Lower leg skin (tissue), 4 donors: ENCODE data around the gene LDB1. TPM values are rescaled to one million over a fixed set of nuclear protein-coding genes. Genes with fewer than 3 reads are reported as not detected.

Experiments
- DNase-seq, 2 donors: peaks; one replicate each; pipeline ENCODE4 v3.0.0-alpha.2; 2019; ENCODE audit warnings: low spot score in 2 of 2
- H3K4me3 ChIP-seq: fragments of 200-600 bp; sonication (generic); 2 replicates; pipeline ENCODE4 v1.5.1; 2017; ENCODE audit warnings: mild to moderate bottlenecking, low read depth; ENCODE audit not compliant: poor library complexity, severe bottlenecking
- POLR2A ChIP-seq, 2 donors: fragments of 450-650 bp; IDR thresholded peaks; one replicate each; pipeline ENCODE4 v1.6.1; 2016 to 2017; ENCODE audit warnings: antibody characterized with exemption in 2 of 2, mild to moderate bottlenecking in 1 of 2, moderate library complexity in 1 of 2
- WGBS, 2 donors: methylation state at CpG; one replicate each; pipeline ENCODE4 v1.1.5; 2018; 5-methylcytosine and 5-hydroxymethylcytosine counted together
- intact Hi-C: fragments of 100-400 bp; cut with DNase I; formaldehyde crosslinking; loops from one replicate; pipeline ENCODE4 v1.15.0; 2023; ENCODE audit warnings: low total_unique reads
- total RNA-seq, 4 donors: library from RNA; depleted of rRNA; stranded (reverse); fragments of >200 nt; gene quantifications; one replicate each; pipeline ENCODE4 v1.1.0, GENCODE V29; 2016
- TF ChIP-seq, protein P1 (sequence below), 3 donors: fragments of 450-650 bp; IDR thresholded peaks; one replicate each; pipeline ENCODE4 v1.5.1; 2016; ENCODE audit warnings: antibody characterized with exemption in 3 of 3, mild to moderate bottlenecking in 3 of 3, moderate library complexity in 2 of 3

The LDB1 gene
- total RNA-seq, 4 donors from 2014 or later: 80.3 to 109 (median 102) TPM

DNA sequence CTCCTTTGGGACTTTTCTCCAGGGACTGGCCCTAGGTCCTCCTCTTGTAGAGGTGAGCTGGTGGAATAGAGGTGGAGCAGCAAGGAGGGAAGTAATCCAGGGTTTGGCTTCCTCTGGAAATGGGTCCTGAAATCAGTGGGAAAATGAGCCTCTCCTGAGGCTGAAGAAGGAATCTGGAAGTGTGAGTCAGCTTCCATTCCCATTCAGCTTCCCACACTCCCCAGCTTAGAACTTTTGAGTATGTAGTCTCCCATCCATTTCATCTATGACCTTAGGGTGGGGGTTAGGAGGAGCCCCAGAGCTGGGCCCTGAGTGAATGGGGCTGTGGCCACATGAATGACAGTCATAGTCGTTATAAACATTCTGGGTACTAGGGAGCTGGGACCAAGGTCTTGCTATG lies 17.7 kb downstream of the LDB1 start:
- TF ChIP-seq POLR2A (IDR thresholded peaks at IDR 0.05): no peak
- TF ChIP-seq, protein P1, sequence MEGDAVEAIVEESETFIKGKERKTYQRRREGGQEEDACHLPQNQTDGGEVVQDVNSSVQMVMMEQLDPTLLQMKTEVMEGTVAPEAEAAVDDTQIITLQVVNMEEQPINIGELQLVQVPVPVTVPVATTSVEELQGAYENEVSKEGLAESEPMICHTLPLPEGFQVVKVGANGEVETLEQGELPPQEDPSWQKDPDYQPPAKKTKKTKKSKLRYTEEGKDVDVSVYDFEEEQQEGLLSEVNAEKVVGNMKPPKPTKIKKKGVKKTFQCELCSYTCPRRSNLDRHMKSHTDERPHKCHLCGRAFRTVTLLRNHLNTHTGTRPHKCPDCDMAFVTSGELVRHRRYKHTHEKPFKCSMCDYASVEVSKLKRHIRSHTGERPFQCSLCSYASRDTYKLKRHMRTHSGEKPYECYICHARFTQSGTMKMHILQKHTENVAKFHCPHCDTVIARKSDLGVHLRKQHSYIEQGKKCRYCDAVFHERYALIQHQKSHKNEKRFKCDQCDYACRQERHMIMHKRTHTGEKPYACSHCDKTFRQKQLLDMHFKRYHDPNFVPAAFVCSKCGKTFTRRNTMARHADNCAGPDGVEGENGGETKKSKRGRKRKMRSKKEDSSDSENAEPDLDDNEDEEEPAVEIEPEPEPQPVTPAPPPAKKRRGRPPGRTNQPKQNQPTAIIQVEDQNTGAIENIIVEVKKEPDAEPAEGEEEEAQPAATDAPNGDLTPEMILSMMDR (IDR thresholded peaks at IDR 0.05): no peak
- intact Hi-C loops: no loop called here
- DNase-seq: no peak
- whole genome bisulfite sequencing, 2 donors: 85 to 86% methylated on average over 1 of the region's 1 CpG
- no peak overlapping the region for H3K4me3 ChIP-seq

DNA sequence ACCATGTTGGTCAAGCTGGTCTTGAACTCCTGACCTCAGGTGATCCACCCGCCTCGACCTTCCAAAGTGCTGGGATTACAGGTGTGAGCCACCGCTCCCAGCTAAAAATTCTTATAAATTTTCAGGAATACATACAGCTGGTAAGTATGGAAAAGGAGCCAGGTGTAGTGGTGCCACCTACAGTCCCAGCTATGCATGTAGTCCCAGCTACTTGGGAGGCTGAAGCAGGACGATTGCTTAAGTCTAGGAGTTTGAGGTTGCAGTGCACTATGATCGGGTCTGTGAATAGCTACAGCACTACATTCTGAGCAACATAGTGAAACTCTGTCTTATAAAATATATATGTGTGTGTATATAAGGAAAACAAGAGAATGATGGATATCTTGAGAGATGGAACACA lies 19.0 kb downstream of the LDB1 start:
- no peak for TF ChIP-seq POLR2A (IDR thresholded peaks at IDR 0.05)
- TF ChIP-seq, protein P1 (IDR thresholded peaks at IDR 0.05): no peak
- intact Hi-C loops: no loop called here
- 84 to 92% methylated on average over 5 of the region's 5 CpGs for WGBS, 2 donors
- no peak overlapping the region for H3K4me3 ChIP-seq
- DNase-seq: no peak

DNA sequence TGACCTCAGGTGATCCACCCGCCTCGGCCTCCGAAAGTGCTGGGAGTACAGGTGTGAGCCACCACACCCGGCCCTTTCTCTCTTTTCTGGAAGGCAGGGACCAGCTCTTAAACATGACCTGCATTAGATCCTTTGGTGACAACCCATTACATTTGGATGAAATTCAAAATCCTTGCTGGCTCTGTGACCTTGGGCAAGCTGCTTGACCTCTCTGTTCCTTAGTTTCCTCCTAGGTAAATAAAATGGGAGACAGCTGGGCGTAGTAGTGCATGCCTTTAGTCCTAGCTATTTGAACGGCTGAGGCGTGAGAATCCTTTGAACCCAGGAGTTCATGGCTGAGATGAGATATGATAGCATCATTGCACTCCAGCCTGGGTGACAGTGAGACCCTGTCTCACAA lies 23.7 kb downstream of the LDB1 start:
- TF ChIP-seq, protein P1 (IDR thresholded peaks at IDR 0.05): no peak
- no peak for TF ChIP-seq POLR2A (IDR thresholded peaks at IDR 0.05)
- intact Hi-C loops: no loop called here
- WGBS, 2 donors: 96 to 99% methylated on average over 7 of the region's 7 CpGs
- H3K4me3 ChIP-seq: no peak overlapping the region
- DNase-seq: no peak

DNA sequence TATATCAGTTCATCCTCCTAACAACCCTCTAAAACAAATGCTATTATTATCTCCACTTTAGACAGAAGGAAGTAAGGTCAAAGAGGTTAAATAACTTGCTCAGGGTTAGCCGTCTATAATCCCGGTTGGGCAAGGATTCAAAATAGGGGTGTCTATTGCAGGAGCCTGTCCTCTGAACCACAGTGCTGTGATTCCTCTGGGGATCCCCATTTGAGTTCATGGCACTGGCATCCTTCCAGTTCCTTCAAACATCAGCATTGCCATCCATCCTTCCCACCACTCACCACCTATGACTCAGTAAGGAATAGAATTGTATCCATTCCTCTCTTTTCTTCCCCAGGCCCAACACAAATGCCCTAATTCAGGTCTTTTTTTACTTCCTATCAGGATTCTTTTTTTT lies 29.4 kb downstream of the LDB1 start:
- no peak for DNase-seq
- no peak overlapping the region for H3K4me3 ChIP-seq
- 62 to 65% methylated on average over 2 of the region's 2 CpGs for WGBS, 2 donors
- TF ChIP-seq POLR2A (IDR thresholded peaks at IDR 0.05): no peak
- TF ChIP-seq, protein P1 (IDR thresholded peaks at IDR 0.05): no peak
- intact Hi-C loops: no loop called here

GRCh38 chr10:102086196-102086595 lies 34.0 kb downstream of the LDB1 start:
- H3K4me3 ChIP-seq: no peak overlapping the region
- no peak for DNase-seq
- TF ChIP-seq POLR2A (IDR thresholded peaks at IDR 0.05): no peak
- TF ChIP-seq, protein P1 (IDR thresholded peaks at IDR 0.05): no peak
- intact Hi-C loops: no loop called here
- WGBS, 2 donors: 96 to 97% methylated on average over 8 of the region's 8 CpGs

DNA sequence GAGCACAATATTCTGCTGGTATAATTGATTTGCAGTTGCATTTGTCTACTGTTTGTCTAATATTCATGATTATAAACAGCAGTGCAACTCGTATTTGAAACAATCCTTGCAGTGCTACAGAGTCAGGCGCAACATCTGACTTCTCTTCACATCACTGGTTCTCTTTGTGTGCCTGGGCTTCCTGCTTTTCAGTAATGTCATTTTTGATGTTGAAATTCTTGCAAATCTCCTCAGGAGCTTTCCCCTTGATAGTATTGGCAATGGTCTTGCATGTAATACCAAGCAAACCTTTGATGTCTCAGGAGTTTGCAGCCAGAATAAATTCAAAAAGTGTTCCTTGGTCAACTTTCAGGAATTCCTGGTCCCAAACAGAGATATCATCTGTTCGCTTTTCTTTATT lies 34.8 kb downstream of the LDB1 start:
- no peak for DNase-seq
- intact Hi-C loops: no loop called here
- TF ChIP-seq, protein P1 (IDR thresholded peaks at IDR 0.05): no peak
- no peak for TF ChIP-seq POLR2A (IDR thresholded peaks at IDR 0.05)
- WGBS, 2 donors: 79 to 87% methylated on average over 3 of the region's 3 CpGs
- no peak overlapping the region for H3K4me3 ChIP-seq
